GM19099 (cell line): ENCODE measurements around the gene PLXDC2.

Source experiments
- POLR2A ChIP-seq: IDR thresholded peaks from 3 replicates; pipeline ENCODE4 v1.6.1; 2011; ENCODE audit warnings: low read depth; ENCODE audit not compliant: insufficient read length; ENCODE audit errors: extremely low read depth

Gene PLXDC2

DNA sequence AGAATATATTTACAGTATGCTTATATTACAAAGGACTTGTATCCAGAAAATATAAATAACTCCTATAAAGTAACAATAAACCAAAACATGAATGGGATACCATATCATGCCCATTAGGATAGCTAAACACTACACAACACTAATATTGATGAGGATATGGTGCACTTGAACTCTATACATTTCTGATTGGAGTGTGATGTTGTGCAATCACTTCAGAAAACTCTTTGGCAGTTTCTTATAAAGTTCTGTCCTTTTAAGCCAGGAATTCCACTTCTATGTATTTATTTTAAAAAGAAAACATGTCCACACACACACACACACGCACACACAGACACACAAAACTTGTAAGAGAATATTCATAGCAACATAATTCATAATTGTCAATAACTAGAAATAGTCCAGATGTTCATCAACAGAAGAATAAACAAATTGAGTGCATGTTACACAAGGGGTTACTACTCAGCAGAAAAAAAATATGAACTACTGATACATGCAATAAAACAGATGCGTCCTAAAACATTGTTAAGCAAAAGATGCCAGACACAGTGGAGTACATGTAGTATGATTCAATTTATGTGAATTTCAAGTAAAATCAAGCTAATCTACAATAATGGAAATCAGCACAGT, 416.0 kb downstream of the PLXDC2 start:
- TF ChIP-seq POLR2A: no peak

DNA sequence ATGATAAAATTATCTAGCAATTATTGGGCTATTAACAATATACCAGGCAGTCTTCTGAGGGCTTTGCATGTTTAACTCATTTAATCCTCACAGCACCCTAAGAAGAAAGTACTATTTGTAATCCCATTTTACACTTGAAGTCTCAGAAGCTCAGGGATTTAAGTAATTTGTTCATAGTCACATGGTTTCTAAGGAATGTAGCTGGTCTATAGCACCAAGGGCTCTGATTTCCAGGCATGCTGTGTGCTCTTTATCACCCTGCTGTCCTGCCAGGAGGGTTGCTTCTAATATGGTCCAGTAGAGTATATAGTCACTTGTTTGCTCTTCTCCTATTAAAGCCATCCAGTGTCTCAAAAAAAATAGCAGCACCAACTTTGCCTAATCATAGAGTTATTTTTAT, 417.2 kb downstream of the PLXDC2 start:
- TF ChIP-seq POLR2A: no peak

DNA sequence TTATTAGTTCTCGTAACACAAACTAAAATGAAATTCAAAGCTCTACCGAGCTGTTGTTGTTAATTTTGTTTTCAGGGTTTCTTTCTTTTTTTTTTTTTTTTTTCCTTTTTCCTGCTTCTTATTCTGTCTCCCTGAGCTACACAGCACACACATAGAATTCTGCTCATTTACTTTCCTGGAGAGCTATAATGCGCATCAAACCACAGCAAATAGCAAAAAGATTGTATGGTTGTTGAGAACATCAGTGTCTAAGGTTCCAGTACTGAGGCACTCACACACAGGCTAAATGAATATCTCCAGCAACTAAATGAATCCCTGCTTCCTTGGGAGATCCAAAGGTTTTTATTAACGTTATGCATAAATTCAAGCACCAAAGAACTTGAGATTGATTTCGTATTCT, 418.3 kb downstream of the PLXDC2 start:
- TF ChIP-seq POLR2A: no peak

DNA sequence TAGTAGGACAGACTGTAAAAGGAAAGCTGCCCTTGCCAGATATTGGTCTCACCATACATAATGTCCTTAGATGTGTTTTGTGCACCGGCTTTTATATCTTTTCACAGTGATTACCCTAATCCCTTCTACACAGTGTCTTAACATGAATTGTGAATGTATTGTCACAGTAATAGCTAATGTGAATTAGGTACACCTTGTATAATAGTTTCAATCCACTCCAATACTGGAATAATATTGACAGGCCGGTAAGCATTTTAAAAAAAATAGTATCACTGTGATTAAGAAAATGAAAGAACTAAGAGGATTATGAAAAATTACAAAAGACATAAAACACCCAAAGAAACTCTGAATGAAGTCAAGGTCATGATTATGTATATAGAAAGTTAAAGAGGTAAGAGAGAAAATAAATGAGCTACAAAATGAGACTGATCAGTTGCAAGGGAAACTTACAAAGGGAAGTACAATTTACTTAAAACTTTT, 420.9 kb downstream of the PLXDC2 start:
- no peak for TF ChIP-seq POLR2A

DNA sequence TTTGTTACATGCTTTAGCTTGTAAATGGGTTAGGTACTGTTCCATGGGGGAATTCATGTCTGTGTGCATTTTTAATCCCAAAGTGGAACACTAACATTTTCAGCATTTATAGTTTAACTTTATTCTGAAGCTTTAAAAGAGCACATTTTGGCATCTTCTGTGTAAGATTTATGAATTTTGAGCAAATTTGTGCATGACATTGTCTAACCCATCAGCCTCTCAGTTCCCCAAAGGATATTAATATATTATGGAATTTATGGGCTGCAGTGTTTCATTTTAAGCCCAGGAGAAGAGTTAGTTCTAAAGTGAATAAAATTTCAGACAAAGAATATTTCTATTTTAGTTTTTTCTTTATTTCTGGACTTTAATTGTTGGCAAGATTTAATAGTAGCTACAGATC, 421.4 kb downstream of the PLXDC2 start:
- TF ChIP-seq POLR2A: no peak

DNA sequence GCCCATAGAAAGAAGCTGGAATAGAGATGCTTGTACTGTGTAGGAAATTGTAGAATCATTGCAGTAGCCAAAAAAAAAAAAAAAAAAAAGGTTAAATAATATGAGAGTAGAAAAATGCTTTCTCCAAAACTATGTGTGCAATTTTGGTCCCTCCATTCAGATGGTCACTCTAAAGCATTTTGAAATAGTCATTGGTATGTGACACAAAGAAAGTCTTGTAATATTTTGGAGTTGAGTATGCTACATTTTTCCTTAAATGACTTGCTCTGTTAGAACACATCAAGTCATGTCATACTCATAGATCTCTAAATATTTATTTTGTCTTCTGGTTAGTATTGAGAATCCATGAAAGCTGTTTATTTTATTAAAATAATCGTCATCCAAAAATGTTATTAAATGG, 424.4 kb downstream of the PLXDC2 start:
- no peak for TF ChIP-seq POLR2A

DNA sequence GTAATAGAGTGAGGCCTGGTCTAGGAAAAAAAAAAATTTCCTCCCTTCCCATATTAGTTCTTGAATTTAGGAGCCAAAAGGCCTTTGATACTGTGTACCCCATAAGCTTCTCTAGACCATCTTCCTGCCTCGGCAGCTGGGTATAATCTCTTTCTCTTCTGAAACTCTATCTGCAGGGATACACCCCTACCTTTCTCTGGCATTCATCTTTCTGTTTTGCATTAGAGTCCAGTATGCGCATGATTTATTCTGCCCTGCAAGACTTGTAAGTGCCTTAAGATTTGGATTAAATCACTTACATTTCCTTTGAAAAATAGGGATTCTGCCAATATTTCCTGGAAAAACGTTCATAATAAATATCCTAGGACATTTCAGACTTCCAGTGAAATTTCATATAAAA, 431.2 kb downstream of the PLXDC2 start:
- no peak for TF ChIP-seq POLR2A

DNA sequence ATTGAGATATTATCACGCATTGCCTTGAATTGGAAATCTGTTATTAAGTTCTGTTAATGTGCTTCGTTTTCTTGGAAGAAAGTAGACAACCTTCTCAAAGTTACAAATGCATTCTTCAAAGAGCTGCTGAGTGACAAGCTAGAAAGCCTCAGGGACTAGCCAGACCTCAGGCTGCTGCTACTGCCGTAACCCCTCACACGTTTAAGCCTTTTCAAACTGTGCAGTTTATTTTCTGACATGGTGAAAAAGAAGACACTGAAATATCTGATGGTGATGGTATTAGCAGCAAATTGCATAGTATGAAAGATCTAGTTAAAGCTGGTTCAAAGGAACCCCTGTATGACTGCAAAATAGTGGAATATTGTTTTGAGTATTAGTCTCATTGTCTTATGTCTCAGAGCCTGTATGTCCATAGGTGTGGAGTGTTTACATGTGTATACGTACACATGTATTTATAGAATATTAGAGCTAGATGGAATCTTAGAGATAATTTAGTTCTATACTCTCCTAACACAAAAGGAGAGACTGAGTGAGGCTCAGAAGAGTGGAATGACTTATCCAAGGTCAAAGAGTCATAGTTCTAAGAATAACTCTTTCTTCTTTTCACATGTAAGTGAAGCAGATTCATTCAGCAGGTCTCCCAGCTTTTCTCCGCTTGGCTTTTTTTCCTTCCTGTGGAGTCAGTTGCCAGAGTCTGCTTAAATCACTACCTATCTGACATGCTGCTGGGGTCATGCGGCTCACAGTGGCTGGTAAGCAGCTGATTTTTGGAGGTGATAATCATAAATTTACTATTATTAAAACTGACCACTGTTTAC, 431.9 kb downstream of the PLXDC2 start:
- no peak for TF ChIP-seq POLR2A

DNA sequence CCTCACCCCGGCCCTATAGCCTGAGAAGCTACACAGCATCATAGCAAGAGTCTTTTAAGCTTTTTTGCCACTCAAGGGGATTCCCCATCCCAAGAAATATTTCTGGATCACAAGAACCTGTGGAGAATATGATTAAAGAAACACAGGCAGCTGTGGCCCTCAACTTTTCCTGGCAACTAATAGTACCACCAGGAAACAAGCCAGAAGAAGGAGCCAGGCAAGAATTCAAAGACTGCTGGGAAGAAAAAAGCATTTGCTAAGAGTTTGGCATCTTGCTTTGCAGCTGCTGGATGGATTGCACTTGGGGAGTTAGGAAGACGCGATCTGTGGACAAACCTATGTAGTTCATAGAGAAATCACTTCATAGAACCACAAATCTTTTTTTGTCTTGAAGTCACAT, 437.8 kb downstream of the PLXDC2 start:
- TF ChIP-seq POLR2A: no peak

DNA sequence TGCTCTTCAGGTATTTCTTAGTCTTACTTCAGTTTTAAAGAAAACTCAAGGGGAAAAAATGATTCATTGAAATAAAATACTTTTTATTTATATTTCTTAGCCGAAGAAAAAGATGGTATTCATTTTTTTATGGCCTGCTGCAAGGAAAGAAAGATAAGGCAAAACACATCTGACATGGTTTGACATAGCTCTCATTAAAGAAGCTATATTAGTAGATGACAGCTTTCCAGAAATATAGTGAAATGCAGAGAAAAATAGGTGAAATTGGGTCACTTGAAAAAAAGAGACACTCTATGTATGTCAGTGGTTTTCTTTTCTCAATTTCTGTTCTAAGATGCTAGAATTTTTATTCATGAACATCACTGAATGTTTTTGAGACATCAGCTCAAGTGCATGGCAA, 438.3 kb downstream of the PLXDC2 start:
- no peak for TF ChIP-seq POLR2A

DNA sequence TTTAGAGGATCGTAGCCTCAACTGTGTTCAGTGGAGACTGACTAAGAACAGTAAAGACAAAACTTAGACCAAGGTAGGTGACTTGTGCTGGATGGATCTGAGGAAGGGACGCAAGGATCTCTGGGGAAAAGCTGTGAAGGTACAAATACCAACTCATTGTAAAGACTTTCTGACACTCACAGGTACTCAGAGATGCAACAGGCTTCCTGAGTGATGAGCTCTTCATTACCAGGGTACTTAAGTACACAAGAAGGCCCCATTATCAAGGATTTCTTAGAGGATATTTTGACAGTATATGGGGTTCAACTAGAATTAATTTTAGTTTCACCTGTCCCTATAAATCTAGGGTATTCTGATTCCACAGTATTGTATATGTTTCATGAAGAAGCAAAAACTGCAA, 440.7 kb downstream of the PLXDC2 start:
- no peak for TF ChIP-seq POLR2A

DNA sequence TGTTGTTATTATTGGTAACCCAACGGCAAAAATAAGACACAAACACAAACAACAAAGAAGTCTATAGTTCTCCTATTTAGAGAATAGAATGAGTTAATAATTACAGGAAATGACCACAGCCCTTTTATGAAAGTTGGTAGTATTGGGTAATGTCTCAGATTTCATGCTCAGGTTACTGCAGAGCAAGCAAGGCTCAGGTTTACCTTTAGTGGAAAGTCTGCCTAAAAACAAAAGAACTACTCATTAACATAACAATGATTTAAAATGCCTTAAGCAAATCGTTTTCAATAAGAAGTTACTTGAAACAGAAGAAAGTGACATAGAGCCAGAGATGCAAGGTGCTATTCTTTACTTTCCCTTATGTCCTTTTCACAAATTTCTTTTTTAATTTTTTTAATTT, 441.2 kb downstream of the PLXDC2 start:
- no peak for TF ChIP-seq POLR2A

DNA sequence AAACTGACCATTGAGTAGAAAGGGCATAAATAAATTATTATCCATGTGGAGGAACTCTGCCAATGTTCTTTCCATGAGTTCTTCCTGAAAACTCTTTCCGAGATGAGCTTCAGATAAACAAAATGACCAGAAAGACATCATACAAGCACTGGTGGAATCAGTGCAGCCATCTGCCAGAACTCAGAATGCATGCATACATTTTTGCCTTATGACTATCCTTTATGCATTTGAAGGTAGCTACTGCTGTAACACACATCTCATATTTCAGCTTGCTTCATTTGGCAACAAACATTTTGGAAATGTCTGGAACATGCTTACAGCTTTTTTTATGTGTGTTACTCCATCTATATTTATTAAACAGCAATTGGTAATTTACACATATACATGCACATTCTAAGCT, 448.9 kb downstream of the PLXDC2 start:
- TF ChIP-seq POLR2A: no peak

DNA sequence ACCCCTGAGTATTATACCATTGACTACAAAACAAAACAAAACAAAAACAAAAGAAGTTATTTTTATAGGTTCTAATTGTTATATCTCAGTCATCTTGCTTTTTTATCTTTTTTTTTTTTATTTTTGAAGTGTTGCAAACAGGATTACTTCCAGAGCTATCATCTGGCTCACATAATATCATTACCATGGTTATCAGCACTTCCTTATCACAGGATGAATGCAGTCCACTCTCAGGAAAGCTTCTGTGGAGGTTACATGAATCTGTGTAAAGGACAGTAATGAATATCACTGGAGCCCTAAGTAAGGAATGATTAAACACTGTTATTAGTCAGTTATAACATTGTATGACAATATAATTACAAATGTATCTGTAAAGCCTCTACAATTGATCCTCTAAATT, 451.5 kb downstream of the PLXDC2 start:
- no peak for TF ChIP-seq POLR2A

DNA sequence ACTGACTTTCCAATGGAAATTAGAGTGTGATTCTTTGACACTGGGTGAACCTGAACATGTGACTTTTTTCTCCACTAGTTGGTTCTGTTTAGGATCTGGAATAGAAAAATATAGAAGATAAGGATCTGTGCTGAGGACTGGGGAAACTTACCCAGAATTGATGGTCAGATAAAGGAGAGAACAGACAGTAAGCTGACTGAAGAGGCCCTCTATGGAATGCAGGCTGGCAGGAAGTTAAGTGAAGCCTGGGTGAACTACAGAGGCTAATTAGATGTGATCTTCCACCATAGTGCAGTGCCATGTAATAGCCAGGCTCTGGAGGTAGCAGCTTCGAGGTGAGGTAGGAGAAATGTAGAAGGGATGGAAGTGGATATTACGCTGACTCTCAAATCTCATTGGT, 455.3 kb downstream of the PLXDC2 start:
- TF ChIP-seq POLR2A: no peak

DNA sequence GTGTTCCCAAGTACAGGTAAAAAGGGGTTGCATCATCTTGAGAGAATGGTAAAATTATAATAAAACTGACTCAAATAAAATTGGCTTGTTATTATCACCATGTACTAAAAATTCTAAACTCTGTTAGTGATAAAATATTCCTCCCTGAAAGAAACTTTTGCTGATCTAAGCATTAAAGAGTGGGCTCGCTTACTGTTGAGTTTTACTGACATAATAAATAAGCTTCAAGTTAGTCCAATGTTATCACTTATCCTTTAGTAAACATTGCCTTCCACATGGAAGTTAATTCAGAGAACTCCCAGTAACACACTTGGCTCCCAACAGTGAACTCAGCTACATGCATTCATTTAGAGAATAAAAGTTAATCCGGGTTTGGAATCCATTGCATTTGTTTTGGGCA, 456.4 kb downstream of the PLXDC2 start:
- TF ChIP-seq POLR2A: no peak
